HG03442 (cell line): ENCODE measurements around the gene SNCA.

Experiments used
- ATAC-seq: cut with Tn5 transposase; IDR thresholded peaks from one replicate; pipeline ENCODE4 v1.9.1; 2021; ENCODE audit warnings: mild to moderate bottlenecking, moderate library complexity; ENCODE audit not compliant: unreplicated experiment

The SNCA gene

GRCh38 chr4:89712827-89713226 lies 124.1 kb downstream of the SNCA start:
- ATAC-seq: no peak

GRCh38 chr4:89712141-89712540 lies 124.8 kb downstream of the SNCA start:
- ATAC-seq: no peak

- ATAC-seq: no peak
Measured at GRCh38 chr4:89708903-89709421, 128.0 kb downstream of the SNCA start.

- no peak for ATAC-seq
Measured at GRCh38 chr4:89707467-89707866, 129.5 kb downstream of the SNCA start.

- ATAC-seq: no peak
Measured at GRCh38 chr4:89704651-89705395, 132.1 kb downstream of the SNCA start.

GRCh38 chr4:89703829-89704590 lies 133.0 kb downstream of the SNCA start:
- no peak for ATAC-seq

GRCh38 chr4:89700766-89701423 lies 136.1 kb downstream of the SNCA start:
- ATAC-seq: no peak

GRCh38 chr4:89685690-89686089 lies 151.3 kb downstream of the SNCA start:
- no peak for ATAC-seq

- ATAC-seq: no peak
Measured at GRCh38 chr4:89685277-89685676, 151.7 kb downstream of the SNCA start.

GRCh38 chr4:89684536-89684935 lies 152.4 kb downstream of the SNCA start:
- no peak for ATAC-seq

- no peak for ATAC-seq
Measured at GRCh38 chr4:89682808-89683207, 154.2 kb downstream of the SNCA start.

- ATAC-seq: no peak
Measured at GRCh38 chr4:89681671-89682070, 155.3 kb downstream of the SNCA start.

- ATAC-seq: no peak
Measured at GRCh38 chr4:89681219-89681618, 155.7 kb downstream of the SNCA start.

- no peak for ATAC-seq
Measured at GRCh38 chr4:89674876-89675459, 162.0 kb downstream of the SNCA start.
